Upper lobe of left lung (tissue), 4 donors: ENCODE data around the gene DLGAP1.

ENCODE experiments used
- POLR2AphosphoS5 ChIP-seq, 2 donors: sonication (generic); formaldehyde crosslinking; IDR thresholded peaks; one replicate each; pipeline ENCODE4 v1.5.1; 2017; ENCODE audit warnings: antibody characterized with exemption in 2 of 2
- TF ChIP-seq, protein P1 (sequence below), 6 experiments: fragments of 450-650 bp in 4 of 6; fragments of 200-600 bp in 2 of 6; sonication (generic) in 2 of 6; IDR thresholded peaks; one replicate each; pipeline ENCODE4 v1.5.1; 2016 to 2019; ENCODE audit warnings: antibody characterized with exemption in 6 of 6

GRCh38 chr18:4260107-4260506 lies 195.0 kb downstream of the DLGAP1 start:
- TF ChIP-seq POLR2AphosphoS5 (IDR thresholded peaks at IDR 0.05), result no peak
- TF ChIP-seq, protein P1, sequence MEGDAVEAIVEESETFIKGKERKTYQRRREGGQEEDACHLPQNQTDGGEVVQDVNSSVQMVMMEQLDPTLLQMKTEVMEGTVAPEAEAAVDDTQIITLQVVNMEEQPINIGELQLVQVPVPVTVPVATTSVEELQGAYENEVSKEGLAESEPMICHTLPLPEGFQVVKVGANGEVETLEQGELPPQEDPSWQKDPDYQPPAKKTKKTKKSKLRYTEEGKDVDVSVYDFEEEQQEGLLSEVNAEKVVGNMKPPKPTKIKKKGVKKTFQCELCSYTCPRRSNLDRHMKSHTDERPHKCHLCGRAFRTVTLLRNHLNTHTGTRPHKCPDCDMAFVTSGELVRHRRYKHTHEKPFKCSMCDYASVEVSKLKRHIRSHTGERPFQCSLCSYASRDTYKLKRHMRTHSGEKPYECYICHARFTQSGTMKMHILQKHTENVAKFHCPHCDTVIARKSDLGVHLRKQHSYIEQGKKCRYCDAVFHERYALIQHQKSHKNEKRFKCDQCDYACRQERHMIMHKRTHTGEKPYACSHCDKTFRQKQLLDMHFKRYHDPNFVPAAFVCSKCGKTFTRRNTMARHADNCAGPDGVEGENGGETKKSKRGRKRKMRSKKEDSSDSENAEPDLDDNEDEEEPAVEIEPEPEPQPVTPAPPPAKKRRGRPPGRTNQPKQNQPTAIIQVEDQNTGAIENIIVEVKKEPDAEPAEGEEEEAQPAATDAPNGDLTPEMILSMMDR (IDR thresholded peaks at IDR 0.05), result no peak
